Panc1 (cell line): ENCODE results near the gene RASGRF2.

Source experiments
- CTCF ChIP-seq: fragments of 450-650 bp; IDR thresholded peaks from 2 replicates; pipeline ENCODE4 v1.5.1; 2017; ENCODE audit warnings: mild to moderate bottlenecking
- POLR2AphosphoS5 ChIP-seq: IDR thresholded peaks from 2 replicates; pipeline ENCODE4 v1.6.1; 2012; ENCODE audit warnings: mild to moderate bottlenecking, low read depth, low read length, moderate library complexity
- REST ChIP-seq, 2 experiments: IDR thresholded peaks; 2 replicates each; pipeline ENCODE4 v1.6.1; 2011 to 2012; ENCODE audit warnings: low read depth in 2 of 2, control low read depth in 1 of 2, low read length in 1 of 2, mild to moderate bottlenecking in 1 of 2, moderate library complexity in 1 of 2; ENCODE audit not compliant: insufficient read depth in 1 of 2
- SIN3A ChIP-seq: IDR thresholded peaks from 2 replicates; pipeline ENCODE4 v1.6.1; 2012; ENCODE audit warnings: low read depth, mild to moderate bottlenecking, low read length, moderate library complexity, borderline replicate concordance; ENCODE audit not compliant: insufficient read depth

- TF ChIP-seq CTCF (no peak), REST (IDR thresholded peaks at IDR 0.05; ENCODE audit: insufficient read depth in 1 of 2, low read depth in 2 of 2, low read length in 1 of 2) (no peak), SIN3A (no peak), POLR2AphosphoS5 (no peak)
These were observed 59.6 kb downstream of the RASGRF2 start for GRCh38 chr5:81019748-81020147.
